Colonic mucosa (tissue), 4 donors: Measurements from ENCODE around the gene DNAJC8. TPM values are rescaled to one million over a fixed set of nuclear protein-coding genes. Genes with fewer than 3 reads are reported as not detected.
A peak's percentile ranks its signal among the peaks of the same experiment; 100 is the strongest.

Experiments used
- DNase-seq: peaks from one replicate; pipeline ENCODE4 v3.0.0-alpha.2; 2020
- H3K27ac ChIP-seq: fragments of 200-600 bp; one replicate; pipeline ENCODE4 v1.8.0; 2021
- H3K27me3 ChIP-seq: fragments of 200-600 bp; one replicate; pipeline ENCODE4 v1.8.0; 2021
- H3K36me3 ChIP-seq: fragments of 200-600 bp; one replicate; pipeline ENCODE4 v1.8.0; 2021
- H3K4me1 ChIP-seq: fragments of 200-600 bp; one replicate; pipeline ENCODE4 v1.8.0; 2021; ENCODE audit warnings: mild to moderate bottlenecking
- H3K4me3 ChIP-seq: fragments of 200-600 bp; one replicate; pipeline ENCODE4 v1.8.0; 2021
- H3K9ac ChIP-seq, 2 donors: one replicate each; pipeline ENCODE4 v1.7.0; 2013; ENCODE audit warnings: control low read depth in 2 of 2, low read depth in 2 of 2, low read length in 2 of 2
- H3K9me3 ChIP-seq: fragments of 200-600 bp; one replicate; pipeline ENCODE4 v1.8.0; 2021
- intact Hi-C: fragments of 100-400 bp; cut with DNase I; formaldehyde crosslinking; loops from one replicate; pipeline ENCODE4 v1.14.1; 2022
- total RNA-seq, 2 donors: library from RNA; stranded (reverse); fragmentation: NEBNext Ultra II Directional in 1 of 2; extraction: Animal tissue kit (Norgen Biotek cat#: 25700) in 1 of 2; gene quantifications; one replicate each; pipeline ENCODE4 v1.2.1, GENCODE V29; 2021
- TF ChIP-seq, protein P1 (sequence below): fragments of 200-600 bp; IDR thresholded peaks from one replicate; pipeline ENCODE4 v1.8.0; 2022; ENCODE audit warnings: antibody characterized with exemption, mild to moderate bottlenecking
- donor health status: healthy.
- donor health status: DM: no; HTN: no; CAD: no.
- donor health status: DM: no; HTN: no; CAD: no.

Gene DNAJC8
- total RNA-seq, 2 donors from 2014 or later = 53.1 to 57.2 TPM

DNA sequence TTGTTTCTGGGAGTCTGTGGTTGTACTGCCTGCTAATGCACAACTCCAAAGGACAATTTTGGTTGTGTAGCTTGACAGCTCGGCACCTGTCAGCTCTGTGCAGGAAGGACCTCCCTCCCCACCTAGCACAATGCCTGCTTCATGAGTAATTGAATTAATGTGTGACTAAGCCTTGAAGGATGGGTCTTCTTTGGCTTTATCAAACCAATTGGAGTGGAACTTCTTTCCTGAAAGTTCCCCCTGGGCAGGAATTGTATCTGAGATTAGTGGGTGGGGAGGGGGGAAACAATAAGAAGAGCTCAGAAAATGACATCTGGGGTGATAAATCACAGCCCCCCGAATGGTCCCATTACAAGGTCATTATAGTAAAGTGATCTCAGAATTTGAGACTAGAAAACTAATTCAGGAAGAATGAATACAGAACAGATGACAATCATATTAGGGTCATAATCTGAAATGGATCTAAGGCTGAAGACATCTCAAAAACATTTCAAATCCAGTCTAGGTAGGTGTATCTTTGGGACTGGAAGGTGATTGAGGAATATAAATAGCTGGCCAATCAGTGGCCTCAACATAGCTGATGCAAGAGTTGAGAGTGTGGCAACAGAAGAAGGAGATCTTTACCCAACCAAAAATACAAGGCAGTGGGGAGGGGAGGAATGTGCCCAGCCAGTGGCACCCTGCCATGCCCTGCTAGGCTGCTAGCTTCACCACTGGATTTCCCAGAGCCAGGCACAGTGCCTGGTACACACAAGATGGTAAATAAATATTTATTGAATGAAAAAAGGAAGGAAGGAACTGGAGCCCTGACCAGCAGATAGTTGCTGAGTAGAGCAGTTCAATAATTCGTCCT is 16.4 kb upstream of the DNAJC8 start:
- Histone ChIP-seq H3K4me3 (peak overlapping the region; percentile 14), H3K9ac (peak overlapping the region; percentile 64 to 89), H3K27ac (peak overlapping the region; percentile 85), H3K9me3 (no peaks in the 10 kb centered on the region), H3K4me1 (peaks cover 27% of the 10 kb centered on the region), H3K36me3 (no peaks in the 10 kb centered on the region), H3K27me3 (no peaks in the 10 kb centered on the region)
- peak; percentile 55 for DNase-seq
- intact Hi-C loops = loop anchor here (5.0 kb wide), 1 partner anchor 113 kb away; no protein-coding TSS in a partner anchor
- TF ChIP-seq, protein P1, sequence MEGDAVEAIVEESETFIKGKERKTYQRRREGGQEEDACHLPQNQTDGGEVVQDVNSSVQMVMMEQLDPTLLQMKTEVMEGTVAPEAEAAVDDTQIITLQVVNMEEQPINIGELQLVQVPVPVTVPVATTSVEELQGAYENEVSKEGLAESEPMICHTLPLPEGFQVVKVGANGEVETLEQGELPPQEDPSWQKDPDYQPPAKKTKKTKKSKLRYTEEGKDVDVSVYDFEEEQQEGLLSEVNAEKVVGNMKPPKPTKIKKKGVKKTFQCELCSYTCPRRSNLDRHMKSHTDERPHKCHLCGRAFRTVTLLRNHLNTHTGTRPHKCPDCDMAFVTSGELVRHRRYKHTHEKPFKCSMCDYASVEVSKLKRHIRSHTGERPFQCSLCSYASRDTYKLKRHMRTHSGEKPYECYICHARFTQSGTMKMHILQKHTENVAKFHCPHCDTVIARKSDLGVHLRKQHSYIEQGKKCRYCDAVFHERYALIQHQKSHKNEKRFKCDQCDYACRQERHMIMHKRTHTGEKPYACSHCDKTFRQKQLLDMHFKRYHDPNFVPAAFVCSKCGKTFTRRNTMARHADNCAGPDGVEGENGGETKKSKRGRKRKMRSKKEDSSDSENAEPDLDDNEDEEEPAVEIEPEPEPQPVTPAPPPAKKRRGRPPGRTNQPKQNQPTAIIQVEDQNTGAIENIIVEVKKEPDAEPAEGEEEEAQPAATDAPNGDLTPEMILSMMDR = no peak

DNA sequence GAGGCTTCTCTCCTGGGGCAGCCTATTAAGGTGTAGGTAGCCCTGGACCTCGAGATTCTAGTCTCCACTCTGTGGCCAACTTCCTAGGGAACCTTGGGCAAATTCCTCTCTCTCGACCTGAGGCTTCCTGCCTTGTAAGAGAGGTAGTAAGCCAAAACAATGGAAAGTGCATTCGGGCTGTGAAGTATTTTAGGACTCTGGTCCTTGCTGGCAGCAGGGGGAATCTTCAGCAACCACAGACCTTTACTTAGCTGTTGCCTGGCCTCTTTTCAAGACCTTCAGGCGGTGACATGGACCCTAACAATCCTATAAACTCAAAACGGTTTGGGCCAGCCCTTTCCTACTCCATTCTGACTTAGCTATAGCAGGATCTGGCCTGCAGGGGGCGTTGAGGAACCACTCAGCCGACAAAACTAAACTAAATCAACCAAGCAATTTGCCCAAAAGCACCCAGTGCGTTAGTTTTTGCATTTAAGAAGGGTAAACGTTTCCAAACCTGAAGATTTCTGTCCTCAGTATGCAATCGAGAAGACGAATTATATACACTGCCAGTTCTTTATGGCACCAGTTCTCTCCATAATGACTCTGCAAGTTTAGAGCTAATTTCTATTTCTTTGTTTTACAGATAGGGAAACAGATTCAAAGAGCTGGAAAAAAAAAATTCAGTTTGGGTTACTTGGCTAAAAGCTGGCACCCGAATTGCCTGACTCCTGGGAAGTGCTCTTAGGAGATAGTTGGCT is 15.6 kb upstream of the DNAJC8 start:
- Histone ChIP-seq H3K27ac (peak overlapping the region; percentile 85), H3K9me3 (no peaks in the 10 kb centered on the region), H3K4me3 (peak overlapping the region; percentile 14), H3K9ac (peak overlapping the region; percentile 64 to 89), H3K36me3 (no peaks in the 10 kb centered on the region), H3K27me3 (no peaks in the 10 kb centered on the region), H3K4me1 (peaks cover 28% of the 10 kb centered on the region)
- DNase-seq = peak; percentile 93
- intact Hi-C loops = loop anchor here (5.0 kb wide), 1 partner anchor 114 kb away; no protein-coding TSS in a partner anchor
- TF ChIP-seq, protein P1 = peak; percentile 94

- peaks cover 28% of the 10 kb centered on the region for H3K4me1 ChIP-seq
- H3K27ac ChIP-seq = peak overlapping the region; percentile 85
- H3K9me3 ChIP-seq = no peaks in the 10 kb centered on the region
- peak overlapping the region; percentile 39 for H3K4me3 ChIP-seq
- no peak for DNase-seq
- TF ChIP-seq, protein P1 = no peak
- peak overlapping the region; percentile 38 to 89 for H3K9ac ChIP-seq
- intact Hi-C loops = loop anchor here (5.0 kb wide), 1 partner anchor 115 kb away; no protein-coding TSS in a partner anchor
- H3K27me3 ChIP-seq = no peaks in the 10 kb centered on the region
- no peaks in the 10 kb centered on the region for H3K36me3 ChIP-seq
These were observed 14.9 kb upstream of the DNAJC8 start for GRCh38 chr1:28247612-28248272.

- peak overlapping the region in 1 of 2 donors; percentile 78 for H3K9ac ChIP-seq
- peaks cover 28% of the 10 kb centered on the region for H3K4me1 ChIP-seq
- H3K9me3 ChIP-seq = no peaks in the 10 kb centered on the region
- H3K36me3 ChIP-seq = no peaks in the 10 kb centered on the region
- H3K27me3 ChIP-seq = no peaks in the 10 kb centered on the region
- H3K4me3 ChIP-seq = peak overlapping the region; percentile 39
- peak; percentile 68 for DNase-seq
- peak overlapping the region; percentile 85 for H3K27ac ChIP-seq
- intact Hi-C loops = loop anchor here (5.0 kb wide), 1 partner anchor 116 kb away; no protein-coding TSS in a partner anchor
- TF ChIP-seq, protein P1 = no peak
These were observed 13.6 kb upstream of the DNAJC8 start for GRCh38 chr1:28246427-28246832.
